ENCODE results near the gene FCGR2B. TPM values are rescaled to one million over a fixed set of nuclear protein-coding genes. Genes with fewer than 3 reads are reported as not detected.

FCGR2B gene
- total and polyA plus RNA-seq, 2 of the 13 experiments (the other 11 are each of a cell fraction or from before 2014, with no cell fraction given), result not detected

GRCh38 chr1:161705537-161705936 is 42.6 kb downstream of the FCGR2B start (continued):
- TF ChIP-seq KLF16 (CRISPR knock-in tag; IDR thresholded peaks at IDR 0.05), result no peak
- TF ChIP-seq RBFOX2 (IDR thresholded peaks at IDR 0.05; ENCODE audit: low read depth, low read length), result no peak
- TF ChIP-seq HMGA1 (CRISPR knock-in tag; conservative IDR thresholded peaks at IDR 0.05), result no peak

GRCh38 chr1:161706113-161706481 is 43.2 kb downstream of the FCGR2B start:
- no peaks in the 10 kb centered on the region for H3K9me3 ChIP-seq (ENCODE audit: low read length)
- intact Hi-C loops (cut with micrococcal nuclease; ENCODE audit: unreplicated experiment) (no loop called here), in situ Hi-C loops (cut with HindIII; ENCODE audit: extremely low pct_ligation_motif_present, low pct_unique_long_range_greater_than_20kb) (no loop called here)
- H3K79me2 ChIP-seq (ENCODE audit: insufficient read depth, low read length), result no peaks in the 10 kb centered on the region
- DNase-seq (ENCODE audit: low spot score) (no peak), FAIRE-seq (no peak), ATAC-seq (no peak)
- 59% methylated on average over 2 of the region's 3 CpGs for WGBS (ENCODE audit: low lambda C conversion rate)
- no peak overlapping the region for H3K27ac ChIP-seq (ENCODE audit: extremely low read length, insufficient read depth, low read length)
- CTCF ChIA-PET (ENCODE audit: low intra/inter-chr PET ratio, low total read pairs), result no interaction called here
- H2AFZ ChIP-seq (ENCODE audit: low read length), result no peak overlapping the region
- no peak overlapping the region for H3K4me2 ChIP-seq (ENCODE audit: low read depth, low read length)
- POLR2A ChIA-PET, result no interaction called here
- peaks cover 15% of the 10 kb centered on the region for H3K4me1 ChIP-seq (ENCODE audit: insufficient read depth, low read length)
- no TSS peak for BruUV-seq (replicated peaks)
- no peak for TF ChIP-seq KLF6 (CRISPR knock-in tag; IDR thresholded peaks at IDR 0.05)
- TF ChIP-seq ARID5B (CRISPR knock-in tag; IDR thresholded peaks at IDR 0.05), result no peak
- TF ChIP-seq DBP (CRISPR knock-in tag; IDR thresholded peaks at IDR 0.05; ENCODE audit: not compliant biosample characterization), result no peak
- no peak for TF ChIP-seq GZF1 (CRISPR knock-in tag; IDR thresholded peaks at IDR 0.05)
- no peak for TF ChIP-seq ZNF446 (CRISPR knock-in tag; IDR thresholded peaks at IDR 0.05)
- no peak for TF ChIP-seq MEIS2 (CRISPR knock-in tag; IDR thresholded peaks at IDR 0.05)
- no peak for TF ChIP-seq SIX4 (CRISPR knock-in tag; IDR thresholded peaks at IDR 0.05)
- TF ChIP-seq ATF3 (CRISPR knock-in tag; IDR thresholded peaks at IDR 0.05), result no peak
- H3K36me3 ChIP-seq (replicated peaks in 1 of 2; ENCODE audit: control insufficient read depth in 1 of 2, insufficient read depth in 2 of 2, low read length in 2 of 2), result no peaks in the 10 kb centered on the region
- no peaks in the 10 kb centered on the region; a peak in 1 of 5 replicates for H3K27me3 ChIP-seq (ENCODE audit: control insufficient read depth in 1 of 2, insufficient read depth in 2 of 2, low read length in 2 of 2)
- no peak overlapping the region for H3K4me3 ChIP-seq (replicated peaks in 1 of 3; ENCODE audit: insufficient read depth in 1 of 3, low read depth in 2 of 3, low read length in 3 of 3)
- no peaks in the 10 kb centered on the region for H4K20me1 ChIP-seq (ENCODE audit: insufficient read depth, low read length)
- H3K9ac ChIP-seq (ENCODE audit: insufficient read depth, low read depth, low read length), result no peak overlapping the region
